Hepatocyte (in vitro differentiated cells): Measurements from ENCODE around the gene PPIB.

Experiments
- EZH2 ChIP-seq: fragments of 200-600 bp; sonication (generic); IDR thresholded peaks from 2 replicates; pipeline ENCODE4 v1.6.1; 2016; ENCODE audit warnings: antibody characterized with exemption, mild to moderate bottlenecking, borderline replicate concordance
- TF ChIP-seq, protein P1 (sequence below): fragments of 200-600 bp; sonication (generic); IDR thresholded peaks from 2 replicates; pipeline ENCODE4 v1.5.1; 2016; ENCODE audit warnings: antibody characterized with exemption, mild to moderate bottlenecking; ENCODE audit not compliant: poor library complexity

DNA sequence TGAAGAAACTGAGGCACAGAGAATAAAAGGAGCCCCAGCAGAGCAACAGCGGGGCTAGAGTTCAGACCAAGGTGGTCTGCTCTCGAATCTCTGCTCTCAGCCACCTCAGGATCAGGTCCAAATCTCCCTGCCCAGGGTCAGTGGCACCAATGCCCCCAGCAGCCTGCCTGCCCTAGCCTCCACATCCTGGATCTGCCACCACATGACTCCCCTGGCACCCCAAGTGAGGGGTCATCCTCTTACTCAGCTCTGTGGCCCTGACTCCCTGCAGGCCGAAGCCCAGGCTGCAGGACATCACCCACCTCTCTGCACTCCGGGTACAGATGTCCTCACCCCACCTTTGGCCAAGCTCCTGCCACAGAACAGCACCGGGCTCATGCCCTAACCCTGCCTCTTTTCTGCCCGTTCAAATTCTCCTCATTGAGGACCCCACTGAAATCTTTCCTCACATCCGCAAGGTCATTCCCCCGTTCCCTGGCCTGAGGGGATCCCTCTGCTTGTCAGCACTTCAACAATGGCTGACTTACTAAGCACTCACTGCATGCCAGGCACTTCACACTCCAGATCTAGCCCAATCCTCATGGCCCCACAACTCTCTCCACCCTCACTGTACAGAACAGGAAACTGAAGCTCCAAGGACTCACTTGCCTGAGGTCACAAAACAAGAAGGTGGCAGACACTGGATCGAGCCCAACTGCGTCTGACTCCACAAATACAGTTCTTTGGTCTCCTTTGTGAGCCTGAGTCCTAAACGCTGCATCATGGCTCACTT, 4.3 kb downstream of the PPIB start:
- TF ChIP-seq EZH2: no peak
- TF ChIP-seq, protein P1, sequence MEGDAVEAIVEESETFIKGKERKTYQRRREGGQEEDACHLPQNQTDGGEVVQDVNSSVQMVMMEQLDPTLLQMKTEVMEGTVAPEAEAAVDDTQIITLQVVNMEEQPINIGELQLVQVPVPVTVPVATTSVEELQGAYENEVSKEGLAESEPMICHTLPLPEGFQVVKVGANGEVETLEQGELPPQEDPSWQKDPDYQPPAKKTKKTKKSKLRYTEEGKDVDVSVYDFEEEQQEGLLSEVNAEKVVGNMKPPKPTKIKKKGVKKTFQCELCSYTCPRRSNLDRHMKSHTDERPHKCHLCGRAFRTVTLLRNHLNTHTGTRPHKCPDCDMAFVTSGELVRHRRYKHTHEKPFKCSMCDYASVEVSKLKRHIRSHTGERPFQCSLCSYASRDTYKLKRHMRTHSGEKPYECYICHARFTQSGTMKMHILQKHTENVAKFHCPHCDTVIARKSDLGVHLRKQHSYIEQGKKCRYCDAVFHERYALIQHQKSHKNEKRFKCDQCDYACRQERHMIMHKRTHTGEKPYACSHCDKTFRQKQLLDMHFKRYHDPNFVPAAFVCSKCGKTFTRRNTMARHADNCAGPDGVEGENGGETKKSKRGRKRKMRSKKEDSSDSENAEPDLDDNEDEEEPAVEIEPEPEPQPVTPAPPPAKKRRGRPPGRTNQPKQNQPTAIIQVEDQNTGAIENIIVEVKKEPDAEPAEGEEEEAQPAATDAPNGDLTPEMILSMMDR: no peak
